NB4 (cell line): ENCODE measurements around the gene VEGFB.

Source experiments
- DNase-seq: peaks from one replicate; pipeline ENCODE4 v3.0.0; 2010; ENCODE audit warnings: low read depth
- H3K4me3 ChIP-seq: one replicate; pipeline ENCODE4 v1.5.1; 2011; ENCODE audit warnings: mild to moderate bottlenecking, low read depth, low read length, moderate library complexity
- CTCF ChIP-seq: IDR thresholded peaks from one replicate; pipeline ENCODE4 v1.5.1; 2012; ENCODE audit warnings: low read depth, low read length
- MYC ChIP-seq: IDR thresholded peaks from 2 replicates; pipeline ENCODE4 v1.6.1; 2011; ENCODE audit warnings: low read depth, low read length
- POLR2A ChIP-seq: IDR thresholded peaks from 2 replicates; pipeline ENCODE4 v1.6.1; 2011; ENCODE audit warnings: mild to moderate bottlenecking; ENCODE audit not compliant: insufficient read length; ENCODE audit errors: extremely low read depth
- TF ChIP-seq, protein P1 (sequence below): IDR thresholded peaks from 2 replicates; pipeline ENCODE4 v1.6.1; 2011; ENCODE audit warnings: low read depth, low read length

The VEGFB gene

DNA sequence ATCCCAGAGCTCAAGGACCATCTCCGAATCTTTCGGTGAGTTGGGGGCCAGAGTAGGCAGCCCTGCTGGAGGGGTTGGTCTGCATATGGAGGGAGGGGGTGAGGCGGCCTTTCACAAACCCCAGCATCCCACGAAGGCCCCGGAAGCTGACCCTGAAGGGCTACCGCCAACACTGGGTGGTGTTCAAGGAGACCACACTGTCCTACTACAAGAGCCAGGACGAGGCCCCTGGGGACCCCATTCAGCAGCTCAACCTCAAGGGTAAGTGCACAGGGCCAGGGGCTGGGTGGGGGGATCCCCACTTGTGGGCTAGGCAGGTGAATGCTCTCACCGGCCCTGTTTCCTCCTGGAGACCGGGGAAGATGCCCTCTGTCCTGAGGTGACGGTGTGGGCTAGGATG is 14.6 kb upstream of the VEGFB start:
- DNase-seq, result no peak
- no peak for TF ChIP-seq POLR2A
- TF ChIP-seq, protein P1, sequence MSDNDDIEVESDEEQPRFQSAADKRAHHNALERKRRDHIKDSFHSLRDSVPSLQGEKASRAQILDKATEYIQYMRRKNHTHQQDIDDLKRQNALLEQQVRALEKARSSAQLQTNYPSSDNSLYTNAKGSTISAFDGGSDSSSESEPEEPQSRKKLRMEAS, result no peak
- TF ChIP-seq CTCF, result no peak
- no peak for TF ChIP-seq MYC

DNA sequence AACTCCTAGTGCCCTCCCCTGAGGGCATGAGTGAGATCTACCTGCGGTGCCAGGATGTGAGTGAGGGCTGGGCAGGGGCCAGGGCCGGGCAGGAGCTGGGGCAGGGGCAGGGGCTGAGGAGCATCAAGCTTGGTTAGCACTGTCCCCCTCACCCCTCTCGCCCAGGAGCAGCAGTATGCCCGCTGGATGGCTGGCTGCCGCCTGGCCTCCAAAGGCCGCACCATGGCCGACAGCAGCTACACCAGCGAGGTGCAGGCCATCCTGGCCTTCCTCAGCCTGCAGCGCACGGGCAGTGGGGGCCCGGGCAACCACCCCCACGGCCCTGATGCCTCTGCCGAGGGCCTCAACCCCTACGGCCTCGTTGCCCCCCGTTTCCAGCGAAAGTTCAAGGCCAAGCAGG is 14.1 kb upstream of the VEGFB start:
- H3K4me3 ChIP-seq, result no peak overlapping the region
- TF ChIP-seq CTCF (no peak), POLR2A (no peak), MYC (no peak)
- TF ChIP-seq, protein P1, result no peak
- no peak for DNase-seq

More for the DNA sequence above, 14.6 kb upstream of the VEGFB start:
- no peak overlapping the region for H3K4me3 ChIP-seq

DNA sequence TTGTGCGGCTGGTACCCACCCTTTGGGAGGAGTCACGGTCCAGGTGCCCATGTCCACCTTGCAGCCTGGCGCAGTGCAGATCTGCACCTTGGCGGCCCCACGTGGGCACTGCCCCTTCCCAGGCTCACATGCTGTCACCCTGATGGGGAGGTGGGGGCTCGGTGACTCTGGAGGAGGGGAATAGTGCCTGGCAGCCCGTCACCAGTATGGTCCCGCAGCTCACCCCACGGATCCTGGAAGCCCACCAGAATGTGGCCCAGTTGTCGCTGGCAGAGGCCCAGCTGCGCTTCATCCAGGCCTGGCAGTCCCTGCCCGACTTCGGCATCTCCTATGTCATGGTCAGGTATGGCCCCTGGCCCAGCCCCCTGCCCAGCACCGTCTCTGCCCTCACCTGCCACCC is 13.6 kb upstream of the VEGFB start:
- no peak for TF ChIP-seq POLR2A
- TF ChIP-seq, protein P1, result no peak
- no peak for TF ChIP-seq CTCF
- no peak for TF ChIP-seq MYC
- H3K4me3 ChIP-seq, result no peak overlapping the region
- DNase-seq, result no peak

- peak; percentile 37 for DNase-seq
- no peak for TF ChIP-seq MYC
- TF ChIP-seq CTCF, result no peak
- no peak for TF ChIP-seq POLR2A
- TF ChIP-seq, protein P1, result no peak
- no peak overlapping the region for H3K4me3 ChIP-seq
Observed at GRCh38 chr11:64222651-64223000, 11.8 kb upstream of the VEGFB start.

GRCh38 chr11:64223001-64223651 is 11.3 kb upstream of the VEGFB start:
- TF ChIP-seq MYC, result no peak
- TF ChIP-seq, protein P1, result no peak
- TF ChIP-seq POLR2A, result no peak
- TF ChIP-seq CTCF, result no peak
- no peak for DNase-seq

More at GRCh38 chr11:64223001-64223651, 11.3 kb upstream of the VEGFB start:
- no peak overlapping the region for H3K4me3 ChIP-seq
